ENCODE results near the gene TRMO.

DNA sequence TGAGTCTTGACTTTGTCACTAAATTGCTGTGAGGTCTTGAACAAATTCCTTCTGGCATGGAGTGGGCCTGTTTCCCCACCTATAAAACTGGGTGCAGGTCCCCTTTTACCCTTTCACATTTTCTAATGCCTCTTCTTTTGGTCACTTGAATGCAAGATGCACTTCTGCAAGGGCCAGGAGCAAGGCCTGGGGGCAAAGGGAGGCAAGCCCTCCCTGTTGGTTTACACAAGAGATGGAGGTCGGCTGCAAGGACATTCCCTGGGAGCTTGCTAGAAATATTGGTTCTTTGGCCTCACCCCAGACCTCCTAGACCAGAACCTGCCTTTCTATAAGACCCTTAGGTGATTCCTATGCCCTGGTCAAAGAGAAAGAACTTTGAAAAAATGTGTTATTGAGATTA is 63.5 kb downstream of the TRMO start:
- TF ChIP-seq POLR2A (IDR thresholded peaks at IDR 0.05) (no peak), EP300 (IDR thresholded peaks at IDR 0.05) (no peak)
- TF ChIP-seq, protein P1, sequence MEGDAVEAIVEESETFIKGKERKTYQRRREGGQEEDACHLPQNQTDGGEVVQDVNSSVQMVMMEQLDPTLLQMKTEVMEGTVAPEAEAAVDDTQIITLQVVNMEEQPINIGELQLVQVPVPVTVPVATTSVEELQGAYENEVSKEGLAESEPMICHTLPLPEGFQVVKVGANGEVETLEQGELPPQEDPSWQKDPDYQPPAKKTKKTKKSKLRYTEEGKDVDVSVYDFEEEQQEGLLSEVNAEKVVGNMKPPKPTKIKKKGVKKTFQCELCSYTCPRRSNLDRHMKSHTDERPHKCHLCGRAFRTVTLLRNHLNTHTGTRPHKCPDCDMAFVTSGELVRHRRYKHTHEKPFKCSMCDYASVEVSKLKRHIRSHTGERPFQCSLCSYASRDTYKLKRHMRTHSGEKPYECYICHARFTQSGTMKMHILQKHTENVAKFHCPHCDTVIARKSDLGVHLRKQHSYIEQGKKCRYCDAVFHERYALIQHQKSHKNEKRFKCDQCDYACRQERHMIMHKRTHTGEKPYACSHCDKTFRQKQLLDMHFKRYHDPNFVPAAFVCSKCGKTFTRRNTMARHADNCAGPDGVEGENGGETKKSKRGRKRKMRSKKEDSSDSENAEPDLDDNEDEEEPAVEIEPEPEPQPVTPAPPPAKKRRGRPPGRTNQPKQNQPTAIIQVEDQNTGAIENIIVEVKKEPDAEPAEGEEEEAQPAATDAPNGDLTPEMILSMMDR (IDR thresholded peaks at IDR 0.05): no peak

Measured in gastroesophageal sphincter (tissue), 3 donors.